ENCODE results near the gene ATP10A. TPM values are rescaled to one million over a fixed set of nuclear protein-coding genes. Genes with fewer than 3 reads are reported as not detected.

ATP10A gene
- total RNA-seq, 1 experiment from 2014 or later = 3.9 TPM

GRCh38 chr15:25803541-25803940 is 59.6 kb downstream of the ATP10A start:
- Histone ChIP-seq H2BK5ac (ENCODE audit: insufficient read length, low read length) (no peak overlapping the region), H3K23me2 (ENCODE audit: insufficient read length, low read depth, low read length, poor library complexity, severe bottlenecking) (no peaks in the 10 kb centered on the region), H3K79me2 (ENCODE audit: insufficient read depth, low read length) (no peaks in the 10 kb centered on the region), H4K20me1 (ENCODE audit: control insufficient read depth, insufficient read depth, insufficient read length) (no peaks in the 10 kb centered on the region), H3K4ac (ENCODE audit: low read depth, low read length) (no peak overlapping the region), H3K4me2 (ENCODE audit: insufficient read depth, insufficient read length, low read length) (no peak overlapping the region), H3K79me1 (ENCODE audit: insufficient read depth, low read depth, low read length, poor library complexity, severe bottlenecking) (no peaks in the 10 kb centered on the region), H2BK12ac (ENCODE audit: insufficient read length, low read depth, low read length) (no peak overlapping the region), H3K9me3 (ENCODE audit: control insufficient read depth, low read depth, low read length) (no peaks in the 10 kb centered on the region), H3K27ac (ENCODE audit: insufficient read length, low read depth, low read length) (no peak overlapping the region), H3K14ac (ENCODE audit: insufficient read depth, low read length) (no peak overlapping the region), H2BK15ac (ENCODE audit: low read depth, low read length) (no peak overlapping the region), H2BK120ac (ENCODE audit: low read depth, low read length, poor library complexity, severe bottlenecking) (no peak overlapping the region), H3K27me3 (ENCODE audit: insufficient read depth, low read length) (no peaks in the 10 kb centered on the region), H3K9ac (ENCODE audit: extremely low read depth, insufficient read length, low read length) (no peak overlapping the region), H3T11ph (ENCODE audit: low read length) (no peak overlapping the region), H3K18ac (ENCODE audit: insufficient read length, low read depth, low read length) (no peak overlapping the region), H3K4me1 (ENCODE audit: insufficient read depth, low read length) (no peaks in the 10 kb centered on the region; the same call in 1 of the 2 replicates), H4K5ac (ENCODE audit: insufficient read length, low read depth, low read length) (no peak overlapping the region), H2BK20ac (ENCODE audit: low read depth, low read length, poor library complexity, severe bottlenecking) (no peak overlapping the region), H2AK5ac (ENCODE audit: insufficient read length, low read length) (no peak overlapping the region), H3K23ac (ENCODE audit: insufficient read length, low read depth, low read length) (no peak overlapping the region), H3K56ac (ENCODE audit: insufficient read length, low read depth, low read length) (no peak overlapping the region), H2AFZ (ENCODE audit: low read length) (no peak overlapping the region), H4K91ac (ENCODE audit: insufficient read length, low read depth, low read length) (no peak overlapping the region), H4K8ac (replicated peaks; ENCODE audit: insufficient read length, low read depth, low read length) (no peak overlapping the region)
- no CpG with 5 or more reads among the region's 10 CpGs for WGBS (ENCODE audit: extremely low coverage, insufficient read length, low lambda C conversion rate)
- Mint-ChIP-seq H3K27me3 (ENCODE audit: low read depth) (no peaks in the 10 kb centered on the region), H3K9me3 (no peaks in the 10 kb centered on the region; a peak in 1 of 5 replicates), H3K4me3 (no peak overlapping the region), H3K4me1 (peaks cover 14 to 32% of the 10 kb centered on the region in 2 experiments), H3K36me3 (ENCODE audit: insufficient read depth in 1 of 3, low read depth in 3 of 3) (no peaks in the 10 kb centered on the region; a peak in 1 of 7 replicates), H3K27ac (no peak overlapping the region)
- peak; percentile 12 for DNase-seq
- TF ChIP-seq CTCF (conservative IDR thresholded peaks at IDR 0.05) = no peak
